Pancreas (tissue), 10 donors: Measurements from ENCODE around the gene ORAI1. TPM values are rescaled to one million over a fixed set of nuclear protein-coding genes. Genes with fewer than 3 reads are reported as not detected.
"Not testable (repeated sequence)": the region's sequence is repeated elsewhere in the genome, so short reads cannot be mapped to it uniquely, and the experiment has no call there.

Experiments
- ATAC-seq, 4 donors: fragments of 200-7000 bp; cut with Tn5 transposase; one replicate each; pipeline versions ENCODE4 v1.8.0 to v1.9.1; 2020; ENCODE audit warnings: mild to moderate bottlenecking in 4 of 4, moderate library complexity in 4 of 4
- DNase-seq, 6 donors: peaks; one replicate each; pipeline ENCODE4 v3.0.0-alpha.2; 2020
- FAIRE-seq: peaks from 2 replicates; lab custom pipeline; 2012; peaks lifted over from hg19 to GRCh38; lab: Jason Lieb, UNC
- H3K27ac ChIP-seq, 4 donors: fragments of 200-600 bp; sonication (generic); 1 replicate in 3 of 4; 2 replicates in 1 of 4; pipeline versions ENCODE4 v1.5.0 to v1.8.0; 2020
- H3K27me3 ChIP-seq, 4 donors: fragments of 200-600 bp; one replicate each; pipeline ENCODE4 v1.8.0; 2021
- H3K36me3 ChIP-seq, 3 donors: fragments of 200-600 bp; sonication (generic) in 1 of 3; one replicate each; pipeline versions ENCODE4 v1.5.0 to v1.8.0; 2020 to 2021
- H3K4me1 ChIP-seq, 3 donors: fragments of 200-600 bp; one replicate each; pipeline ENCODE4 v1.8.0; 2021
- H3K4me3 ChIP-seq, 4 donors: fragments of 200-600 bp; sonication (generic) in 2 of 4; one replicate each; pipeline versions ENCODE4 v1.5.0 to v1.8.0; 2020 to 2021
- H3K9me3 ChIP-seq, 4 donors: fragments of 200-600 bp; one replicate each; pipeline ENCODE4 v1.8.0; 2021
- CTCF ChIP-seq, 4 donors: fragments of 200-600 bp; sonication (generic) in 3 of 4; IDR thresholded peaks; one replicate each; pipeline versions ENCODE4 v1.5.0 to v1.8.0; 2021; ENCODE audit warnings: antibody characterized with exemption in 4 of 4
- WGBS, 2 donors: extraction: QIAGEN DNeasy Blood & Tissue Kit; methylation state at CpG; one replicate each; pipeline ENCODE4 v1.1.7; 2013; 5-methylcytosine and 5-hydroxymethylcytosine counted together
- intact Hi-C, 3 donors: fragments of 100-400 bp; cut with DNase I; formaldehyde crosslinking; loops; one replicate each; pipeline versions ENCODE4 v1.11.1 to v1.14.2; 2022
- polyA plus RNA-seq, 2 donors: library from polyadenylated mRNA; stranded (reverse); fragments of 200-250 nt; gene quantifications; one replicate each; pipeline ENCODE4 v1.2.3, GENCODE V29; 2013
- total RNA-seq, 6 donors: library from RNA; stranded (reverse); fragmentation: NEBNext Ultra II Directional in 4 of 6; extraction: Animal tissue kit (Norgen Biotek cat#: 25700) in 4 of 6; gene quantifications; one replicate each; pipeline versions ENCODE4 v1.2.1 to v1.2.4, GENCODE V29; 2021 to 2023
- donor health status: healthy with polysubstance abuse.
- donor health status: DM: no; HTN: no; CAD: no; lungs with moderate emphysema.
- donor health status: DM: no; HTN: no; CAD: no.
- donor health status: control.
- donor health status: control.
- donor health status: Bipolar disorder and iron deficiency.
- donor health status: DM: yes; HTN: yes; CAD: no.
- donor health status: DM: no; HTN: no; CAD: no.
- donor health status: DM: no; HTN: no; CAD: no.
- donor health status: DM: yes; HTN: yes; CAD: no.

Gene ORAI1
- total and polyA plus RNA-seq, 8 donors = 2.7 to 11.3 (median 5.1) TPM

GRCh38 chr12:121656122-121656521 lies 29.8 kb downstream of the ORAI1 start:
- TF ChIP-seq CTCF (IDR thresholded peaks at IDR 0.05) = no peak
- intact Hi-C loops = no loop called here
- no peak for DNase-seq
- Histone ChIP-seq H3K4me1 (no peaks in the 10 kb centered on the region), H3K27me3 (no peaks in the 10 kb centered on the region), H3K27ac (no peak overlapping the region), H3K36me3 (no peaks in the 10 kb centered on the region), H3K4me3 (no peak overlapping the region), H3K9me3 (no peaks in the 10 kb centered on the region)
- FAIRE-seq = no peak
- no peak for ATAC-seq
- 92% methylated on average over 2 of the region's 2 CpGs for WGBS, 2 donors

- Histone ChIP-seq H3K27me3 (no peaks in the 10 kb centered on the region), H3K4me3 (no peak overlapping the region), H3K36me3 (no peaks in the 10 kb centered on the region), H3K4me1 (no peaks in the 10 kb centered on the region), H3K9me3 (no peaks in the 10 kb centered on the region), H3K27ac (no peak overlapping the region)
- WGBS, 2 donors = 85 to 93% methylated on average over 18 of the region's 18 CpGs
- ATAC-seq = no peak
- no peak for DNase-seq
- TF ChIP-seq CTCF (IDR thresholded peaks at IDR 0.05) = no peak
- intact Hi-C loops = no loop called here
- no peak for FAIRE-seq
These were observed 31.1 kb downstream of the ORAI1 start for GRCh38 chr12:121657305-121658008.

GRCh38 chr12:121661353-121662105 lies 35.2 kb downstream of the ORAI1 start:
- H3K27ac ChIP-seq, H3K4me3 ChIP-seq: not testable (repeated sequence)
- 81 to 85% methylated on average over 11 of the region's 11 CpGs for WGBS, 2 donors

GRCh38 chr12:121663610-121663929 lies 37.2 kb downstream of the ORAI1 start:
- Histone ChIP-seq H3K27me3 (no peaks in the 10 kb centered on the region), H3K4me3 (no peak overlapping the region), H3K4me1 (no peaks in the 10 kb centered on the region), H3K9me3 (no peaks in the 10 kb centered on the region), H3K27ac (no peak overlapping the region), H3K36me3 (no peaks in the 10 kb centered on the region)
- intact Hi-C loops = no loop called here
- DNase-seq (no peak), ATAC-seq (no peak), FAIRE-seq (no peak)
- TF ChIP-seq CTCF (IDR thresholded peaks at IDR 0.05) = no peak
- 85 to 86% methylated on average over 3 of the region's 3 CpGs for WGBS, 2 donors

More at GRCh38 chr12:121661353-121662105, 35.2 kb downstream of the ORAI1 start:
- H3K4me1 ChIP-seq, DNase-seq, ATAC-seq, H3K36me3 ChIP-seq, H3K9me3 ChIP-seq, intact Hi-C loops, H3K27me3 ChIP-seq, FAIRE-seq: not testable (repeated sequence)

- WGBS, 2 donors = 77 to 81% methylated on average over 6 of the region's 6 CpGs
- H3K4me3 ChIP-seq, H3K9me3 ChIP-seq, DNase-seq, FAIRE-seq, H3K27ac ChIP-seq, H3K36me3 ChIP-seq, H3K4me1 ChIP-seq, ATAC-seq, H3K27me3 ChIP-seq, intact Hi-C loops: not testable (repeated sequence)
These were observed 40.5 kb downstream of the ORAI1 start for GRCh38 chr12:121666829-121667228.
